Tibial nerve (tissue), 4 donors: ENCODE measurements around the gene AURKB. TPM values are rescaled to one million over a fixed set of nuclear protein-coding genes. Genes with fewer than 3 reads are reported as not detected.

Experiments used
- DNase-seq, 2 donors: peaks; one replicate each; pipeline ENCODE4 v3.0.0-alpha.2; 2019; ENCODE audit warnings: low spot score in 2 of 2
- H3K27ac ChIP-seq, 4 donors: fragments of 200-600 bp; sonication (generic) in 3 of 4; one replicate each; pipeline ENCODE4 v1.5.1; 2017 to 2019; ENCODE audit warnings: mild to moderate bottlenecking in 1 of 4
- H3K27me3 ChIP-seq, 2 donors: fragments of 200-600 bp; sonication (generic) in 1 of 2; one replicate each; pipeline versions ENCODE4 v1.5.1 to v1.6.0; 2017 to 2019
- H3K36me3 ChIP-seq, 3 donors: fragments of 200-600 bp; sonication (generic); one replicate each; pipeline ENCODE4 v1.5.1; 2018 to 2019
- H3K4me1 ChIP-seq, 4 donors: fragments of 200-600 bp; sonication (generic) in 3 of 4; one replicate each; pipeline ENCODE4 v1.5.1; 2017 to 2019
- H3K4me3 ChIP-seq, 4 donors: fragments of 200-600 bp; sonication (generic) in 3 of 4; one replicate each; pipeline ENCODE4 v1.5.1; 2017 to 2019; ENCODE audit warnings: mild to moderate bottlenecking in 1 of 4, moderate library complexity in 1 of 4
- H3K9me3 ChIP-seq, 4 donors: fragments of 200-600 bp; sonication (generic) in 3 of 4; one replicate each; pipeline ENCODE4 v1.5.1; 2017 to 2019
- EP300 ChIP-seq, 2 donors: sonication (generic); formaldehyde crosslinking; IDR thresholded peaks; one replicate each; pipeline ENCODE4 v1.6.1; 2017; ENCODE audit warnings: antibody characterized with exemption in 2 of 2, mild to moderate bottlenecking in 1 of 2
- POLR2A ChIP-seq, 2 donors: fragments of 450-650 bp; IDR thresholded peaks; one replicate each; pipeline ENCODE4 v1.6.1; 2017; ENCODE audit warnings: antibody characterized with exemption in 2 of 2, mild to moderate bottlenecking in 2 of 2, moderate library complexity in 2 of 2
- WGBS, 2 donors: methylation state at CpG; one replicate each; pipeline ENCODE4 v1.1.5; 2018; 5-methylcytosine and 5-hydroxymethylcytosine counted together
- total RNA-seq, 4 donors: library from RNA; depleted of rRNA; stranded (reverse); fragments of >200 nt; gene quantifications; one replicate each; pipeline ENCODE4 v1.1.0, GENCODE V29; 2016
- TF ChIP-seq, protein P1 (sequence below), 5 experiments: fragments of 200-600 bp in 3 of 5; fragments of 450-650 bp in 2 of 5; sonication (generic) in 3 of 5; IDR thresholded peaks; one replicate each; pipeline ENCODE4 v1.5.1; 2016 to 2019; ENCODE audit warnings: antibody characterized with exemption in 5 of 5, mild to moderate bottlenecking in 3 of 5, moderate library complexity in 2 of 5

AURKB gene
- total RNA-seq, 4 donors from 2014 or later, result 31.2 to 78.1 (median 39.6) TPM

DNA sequence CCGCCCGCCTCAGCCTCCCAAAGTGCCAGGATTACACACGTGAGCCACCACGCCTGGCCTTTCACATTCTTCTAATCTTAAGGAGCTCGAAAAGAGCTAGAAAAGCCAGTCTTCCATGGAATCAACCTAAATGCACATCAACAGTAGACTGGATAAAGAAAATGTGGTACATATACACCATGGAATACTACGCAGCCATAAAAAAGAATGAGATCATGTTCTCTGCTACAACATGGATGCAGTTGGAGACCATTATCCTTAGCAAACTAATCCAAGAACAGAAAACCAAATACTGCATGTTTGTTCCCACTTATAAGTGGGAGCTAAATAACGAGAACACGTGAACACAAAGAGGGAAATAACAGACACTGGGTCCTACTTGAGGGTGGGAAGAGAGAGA, 34.4 kb upstream of the AURKB start:
- TF ChIP-seq, protein P1, sequence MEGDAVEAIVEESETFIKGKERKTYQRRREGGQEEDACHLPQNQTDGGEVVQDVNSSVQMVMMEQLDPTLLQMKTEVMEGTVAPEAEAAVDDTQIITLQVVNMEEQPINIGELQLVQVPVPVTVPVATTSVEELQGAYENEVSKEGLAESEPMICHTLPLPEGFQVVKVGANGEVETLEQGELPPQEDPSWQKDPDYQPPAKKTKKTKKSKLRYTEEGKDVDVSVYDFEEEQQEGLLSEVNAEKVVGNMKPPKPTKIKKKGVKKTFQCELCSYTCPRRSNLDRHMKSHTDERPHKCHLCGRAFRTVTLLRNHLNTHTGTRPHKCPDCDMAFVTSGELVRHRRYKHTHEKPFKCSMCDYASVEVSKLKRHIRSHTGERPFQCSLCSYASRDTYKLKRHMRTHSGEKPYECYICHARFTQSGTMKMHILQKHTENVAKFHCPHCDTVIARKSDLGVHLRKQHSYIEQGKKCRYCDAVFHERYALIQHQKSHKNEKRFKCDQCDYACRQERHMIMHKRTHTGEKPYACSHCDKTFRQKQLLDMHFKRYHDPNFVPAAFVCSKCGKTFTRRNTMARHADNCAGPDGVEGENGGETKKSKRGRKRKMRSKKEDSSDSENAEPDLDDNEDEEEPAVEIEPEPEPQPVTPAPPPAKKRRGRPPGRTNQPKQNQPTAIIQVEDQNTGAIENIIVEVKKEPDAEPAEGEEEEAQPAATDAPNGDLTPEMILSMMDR (IDR thresholded peaks at IDR 0.05), result no peak
- no peak for TF ChIP-seq POLR2A (IDR thresholded peaks at IDR 0.05)
- no peak for DNase-seq
- Histone ChIP-seq H3K9me3 (no peaks in the 10 kb centered on the region), H3K27me3 (no peaks in the 10 kb centered on the region), H3K4me1 (peaks cover 0 to 15% (median 7%) of the 10 kb centered on the region in 4 donors), H3K36me3 (peaks cover 0 to 39% (median 0%) of the 10 kb centered on the region in 3 donors), H3K4me3 (no peak overlapping the region), H3K27ac (no peak overlapping the region)
- 95 to 96% methylated on average over 8 of the region's 8 CpGs for WGBS, 2 donors

GRCh38 chr17:8243827-8244226, 33.5 kb upstream of the AURKB start:
- Histone ChIP-seq H3K4me1 (peaks cover 0 to 10% (median 2%) of the 10 kb centered on the region in 4 donors), H3K27ac (no peak overlapping the region), H3K9me3 (no peaks in the 10 kb centered on the region), H3K27me3 (no peaks in the 10 kb centered on the region), H3K4me3 (no peak overlapping the region), H3K36me3 (peaks cover 0 to 48% (median 0%) of the 10 kb centered on the region in 3 donors)
- TF ChIP-seq, protein P1 (IDR thresholded peaks at IDR 0.05), result no peak
- TF ChIP-seq EP300 (IDR thresholded peaks at IDR 0.05) (no peak), POLR2A (IDR thresholded peaks at IDR 0.05) (no peak)
- WGBS, 2 donors, result 93 to 96% methylated on average over 5 of the region's 5 CpGs
- no peak for DNase-seq

DNA sequence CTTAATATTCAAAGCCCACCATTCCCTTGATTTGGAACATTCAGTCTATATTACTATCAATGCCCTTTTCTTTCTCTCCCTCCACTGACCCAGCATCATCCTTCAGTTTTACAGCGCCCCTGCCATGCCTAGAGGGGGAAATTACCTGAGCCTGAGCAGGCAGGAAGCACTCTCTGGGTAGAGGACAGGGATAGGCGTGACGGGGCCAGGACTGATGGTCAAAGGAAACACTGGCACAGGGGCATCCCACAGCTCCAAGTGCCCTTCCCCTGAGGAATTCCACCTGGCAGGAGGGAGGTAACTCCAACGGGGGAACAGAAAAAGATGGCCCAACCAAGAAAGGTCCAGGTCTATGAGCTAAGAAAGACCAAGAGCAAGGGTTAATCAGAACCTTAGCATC, 27.5 kb upstream of the AURKB start:
- 90 to 91% methylated on average over 4 of the region's 4 CpGs for WGBS, 2 donors
- no peak for DNase-seq
- H3K9me3 ChIP-seq, result no peaks in the 10 kb centered on the region
- no peak overlapping the region for H3K4me3 ChIP-seq
- no peaks in the 10 kb centered on the region for H3K27me3 ChIP-seq
- H3K27ac ChIP-seq, result no peak overlapping the region
- no peaks in the 10 kb centered on the region for H3K4me1 ChIP-seq
- peaks cover 5 to 84% (median 22%) of the 10 kb centered on the region in 3 donors for H3K36me3 ChIP-seq
- TF ChIP-seq POLR2A (IDR thresholded peaks at IDR 0.05), result no peak
- TF ChIP-seq, protein P1 (IDR thresholded peaks at IDR 0.05), result no peak
- TF ChIP-seq EP300 (IDR thresholded peaks at IDR 0.05), result no peak

- peaks cover 5 to 91% (median 24%) of the 10 kb centered on the region in 3 donors for H3K36me3 ChIP-seq
- H3K27me3 ChIP-seq, result no peaks in the 10 kb centered on the region
- no peaks in the 10 kb centered on the region for H3K9me3 ChIP-seq
- H3K27ac ChIP-seq, result no peak overlapping the region
- 89 to 93% methylated on average over 7 of the region's 7 CpGs for WGBS, 2 donors
- H3K4me3 ChIP-seq, result no peak overlapping the region
- no peaks in the 10 kb centered on the region for H3K4me1 ChIP-seq
- TF ChIP-seq, protein P1 (IDR thresholded peaks at IDR 0.05), result no peak
- no peak for DNase-seq
Measured at GRCh38 chr17:8237175-8237574, 26.8 kb upstream of the AURKB start.

DNA sequence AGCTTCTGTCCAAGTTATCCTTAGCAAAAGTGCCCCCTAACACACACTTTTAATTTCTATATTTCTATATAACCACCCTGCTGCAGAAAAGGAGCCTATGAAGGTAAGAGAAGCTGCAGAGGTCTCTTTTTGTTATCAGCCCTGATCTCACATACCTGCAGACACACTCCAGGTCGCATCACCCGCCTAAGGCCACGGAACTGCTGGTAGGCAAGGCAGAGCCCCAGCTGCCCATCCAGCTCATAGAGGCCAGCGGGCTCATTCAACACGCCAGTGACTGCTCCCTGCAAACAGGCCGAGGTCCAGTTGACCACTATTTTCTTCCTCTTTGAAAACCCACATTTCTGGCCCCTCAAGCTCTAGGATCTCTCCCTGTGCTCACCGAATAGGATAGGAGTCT, 25.3 kb upstream of the AURKB start:
- Histone ChIP-seq H3K4me3 (no peak overlapping the region), H3K36me3 (peaks cover 13 to 92% (median 34%) of the 10 kb centered on the region in 3 donors), H3K27me3 (no peaks in the 10 kb centered on the region), H3K9me3 (no peaks in the 10 kb centered on the region), H3K27ac (no peak overlapping the region), H3K4me1 (no peaks in the 10 kb centered on the region)
- TF ChIP-seq EP300 (IDR thresholded peaks at IDR 0.05), result no peak
- TF ChIP-seq POLR2A (IDR thresholded peaks at IDR 0.05), result no peak
- TF ChIP-seq, protein P1 (IDR thresholded peaks at IDR 0.05), result no peak
- DNase-seq, result no peak
- WGBS, 2 donors, result 91 to 96% methylated on average over 7 of the region's 7 CpGs
